Measurements from ENCODE around the gene EEF1B2. TPM values are rescaled to one million over a fixed set of nuclear protein-coding genes. Genes with fewer than 3 reads are reported as not detected.

Gene EEF1B2
- total RNA-seq, 1 experiment from 2014 or later, result 939 TPM

- peak in 1 of 2 experiments; percentile 32 for DNase-seq
- H3K4me1 ChIP-seq, result no peaks in the 10 kb centered on the region
- peaks cover 67% of the 10 kb centered on the region for H3K36me3 Mint-ChIP-seq (ENCODE audit: insufficient read depth, unreplicated experiment)
- intact Hi-C loops (cut with micrococcal nuclease; ENCODE audit: unreplicated experiment), result loop anchor here (2.0 kb wide), 1 partner anchor 123 kb away; no protein-coding TSS in a partner anchor
- peak in 1 of 2 experiments; percentile 15 for TF ChIP-seq CTCF (IDR thresholded peaks at IDR 0.05; ENCODE audit: insufficient read depth in 1 of 2, low read depth in 1 of 2, low read length in 1 of 2, severe bottlenecking in 1 of 2, unreplicated experiment in 1 of 2)
- no peak overlapping the region for H3K4me3 Mint-ChIP-seq (ENCODE audit: unreplicated experiment)
- POLR2A ChIA-PET, result interaction anchor here (1.4 kb wide), 1 partner anchor 42 kb away, joined by 3 read pairs; the partner anchor contains the start of gene INO80D
- no peaks in the 10 kb centered on the region for H3K9me3 ChIP-seq
- no peaks in the 10 kb centered on the region for H3K4me1 Mint-ChIP-seq (ENCODE audit: low read depth, unreplicated experiment)
- H3K36me3 ChIP-seq (ENCODE audit: control insufficient read depth, insufficient read depth, low read length), result no peaks in the 10 kb centered on the region
- no peaks in the 10 kb centered on the region for H3K27me3 Mint-ChIP-seq (ENCODE audit: insufficient read depth, unreplicated experiment)
- H3K9me3 Mint-ChIP-seq (ENCODE audit: unreplicated experiment), result no peaks in the 10 kb centered on the region
- H3K27me3 ChIP-seq (replicated peaks; ENCODE audit: control insufficient read depth, insufficient read depth, low read length), result no peaks in the 10 kb centered on the region
- H3K27ac Mint-ChIP-seq (ENCODE audit: unreplicated experiment), result no peak overlapping the region
- CTCF ChIA-PET, result interaction anchor here (0.9 to 1.0 kb wide), 2 partner anchors 31 to 123 kb away, joined by 3 to 4 read pairs; no protein-coding TSS in a partner anchor
- BruUV-seq (replicated peaks), result no TSS peak
- H3K4me3 ChIP-seq (ENCODE audit: low read depth, low read length), result no peak overlapping the region
Measured at GRCh38 chr2:206127656-206128055, 32.0 kb upstream of the EEF1B2 start.

- CTCF ChIA-PET, result interaction anchor here (0.8 kb wide), 1 partner anchor 139 kb away, joined by 3 read pairs; no protein-coding TSS in a partner anchor
- intact Hi-C loops (cut with micrococcal nuclease; ENCODE audit: unreplicated experiment), result no loop called here
- POLR2A ChIA-PET, result no interaction called here
- Mint-ChIP-seq H3K4me1 (ENCODE audit: low read depth, unreplicated experiment) (no peaks in the 10 kb centered on the region), H3K27me3 (ENCODE audit: insufficient read depth, unreplicated experiment) (no peaks in the 10 kb centered on the region), H3K36me3 (ENCODE audit: insufficient read depth, unreplicated experiment) (peaks cover 83% of the 10 kb centered on the region), H3K27ac (ENCODE audit: unreplicated experiment) (no peak overlapping the region), H3K9me3 (ENCODE audit: unreplicated experiment) (no peaks in the 10 kb centered on the region), H3K4me3 (ENCODE audit: unreplicated experiment) (no peak overlapping the region)
- no peak for TF ChIP-seq CTCF (IDR thresholded peaks at IDR 0.05; ENCODE audit: insufficient read depth in 1 of 2, low read depth in 1 of 2, low read length in 1 of 2, severe bottlenecking in 1 of 2, unreplicated experiment in 1 of 2)
- no peak for DNase-seq
- no peaks in the 10 kb centered on the region for H3K27me3 ChIP-seq (replicated peaks; ENCODE audit: control insufficient read depth, insufficient read depth, low read length)
- no peaks in the 10 kb centered on the region for H3K9me3 ChIP-seq
- no peak overlapping the region for H3K4me3 ChIP-seq (ENCODE audit: low read depth, low read length)
- BruUV-seq (replicated peaks), result no TSS peak
- peaks cover 2% of the 10 kb centered on the region for H3K36me3 ChIP-seq (ENCODE audit: control insufficient read depth, insufficient read depth, low read length)
- no peaks in the 10 kb centered on the region for H3K4me1 ChIP-seq
Measured at GRCh38 chr2:206143451-206143850, 16.2 kb upstream of the EEF1B2 start.

- no TSS peak for BruUV-seq (replicated peaks)
- Mint-ChIP-seq H3K4me1 (ENCODE audit: low read depth, unreplicated experiment) (no peaks in the 10 kb centered on the region), H3K36me3 (ENCODE audit: insufficient read depth, unreplicated experiment) (peaks cover 89% of the 10 kb centered on the region), H3K27ac (ENCODE audit: unreplicated experiment) (no peak overlapping the region), H3K4me3 (ENCODE audit: unreplicated experiment) (no peak overlapping the region), H3K9me3 (ENCODE audit: unreplicated experiment) (no peaks in the 10 kb centered on the region), H3K27me3 (ENCODE audit: insufficient read depth, unreplicated experiment) (no peaks in the 10 kb centered on the region)
- no peak for TF ChIP-seq CTCF (IDR thresholded peaks at IDR 0.05; ENCODE audit: insufficient read depth in 1 of 2, low read depth in 1 of 2, low read length in 1 of 2, severe bottlenecking in 1 of 2, unreplicated experiment in 1 of 2)
- DNase-seq, result no peak
- intact Hi-C loops (cut with micrococcal nuclease; ENCODE audit: unreplicated experiment), result no loop called here
- Histone ChIP-seq H3K4me1 (no peaks in the 10 kb centered on the region), H3K36me3 (ENCODE audit: control insufficient read depth, insufficient read depth, low read length) (peaks cover 2% of the 10 kb centered on the region), H3K27me3 (replicated peaks; ENCODE audit: control insufficient read depth, insufficient read depth, low read length) (no peaks in the 10 kb centered on the region), H3K4me3 (ENCODE audit: low read depth, low read length) (no peak overlapping the region), H3K9me3 (no peaks in the 10 kb centered on the region)
- ChIA-PET POLR2A (no interaction called here), CTCF (no interaction called here)
Measured at GRCh38 chr2:206144383-206144782, 15.3 kb upstream of the EEF1B2 start.

All from Caco-2 (cell line).